UCSD-AML1 (cell line): ENCODE data around the gene TTC28.

Source experiments
- DNase-seq: peaks from one replicate; lab custom pipeline; 2025; ENCODE audit not compliant: unreplicated experiment; lab: John Stamatoyannopoulos, UW

The TTC28 gene

DNA sequence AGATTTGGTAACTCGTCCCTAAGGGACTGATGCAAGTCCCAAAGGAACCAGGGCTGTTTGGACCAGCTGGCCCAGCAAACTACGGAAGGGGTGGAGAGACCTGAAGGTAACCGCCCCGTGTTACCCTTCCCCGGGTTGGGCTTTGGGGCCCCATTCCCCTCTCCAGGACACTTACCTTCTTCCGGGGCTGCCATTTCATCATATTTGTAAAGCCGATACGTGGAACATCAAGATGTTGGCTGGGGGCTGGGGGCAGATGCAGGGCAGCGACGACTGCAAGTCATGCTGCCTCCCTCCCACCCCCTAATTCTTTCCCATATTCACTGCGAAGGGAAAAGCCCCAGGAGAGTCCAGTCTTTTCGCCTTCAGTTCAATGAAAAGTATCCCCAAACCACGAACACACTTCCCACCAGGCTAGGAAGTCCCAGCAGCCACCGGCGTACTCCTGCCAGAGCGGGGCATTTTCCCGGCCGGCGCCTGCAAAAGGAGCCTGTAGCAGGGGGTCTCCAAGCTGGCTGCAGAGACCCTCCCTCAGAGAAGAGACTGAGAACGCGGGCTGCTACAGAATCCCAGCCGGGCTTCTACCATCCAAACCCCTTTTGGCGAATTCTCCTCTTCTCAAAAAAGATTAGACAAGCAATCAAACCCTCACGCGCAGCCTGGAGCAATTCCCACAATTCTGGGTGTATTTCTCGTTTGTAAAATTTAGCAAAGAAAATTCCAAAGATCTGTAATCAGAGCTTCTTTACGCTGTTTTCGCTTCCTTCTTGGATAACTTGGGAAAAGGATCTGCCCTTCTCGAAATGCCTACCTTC lies 236.7 kb downstream of the TTC28 start:
- DNase-seq: no peak

GRCh38 chr22:28442264-28442710 lies 237.4 kb downstream of the TTC28 start:
- DNase-seq: peak; percentile 77

GRCh38 chr22:28441720-28442263 lies 237.8 kb downstream of the TTC28 start:
- no peak for DNase-seq

GRCh38 chr22:28440592-28441390 lies 238.8 kb downstream of the TTC28 start:
- no peak for DNase-seq

- DNase-seq: no peak
These were observed 241.4 kb downstream of the TTC28 start for GRCh38 chr22:28438183-28438768.

GRCh38 chr22:28435982-28436381 lies 243.7 kb downstream of the TTC28 start:
- DNase-seq: no peak

DNA sequence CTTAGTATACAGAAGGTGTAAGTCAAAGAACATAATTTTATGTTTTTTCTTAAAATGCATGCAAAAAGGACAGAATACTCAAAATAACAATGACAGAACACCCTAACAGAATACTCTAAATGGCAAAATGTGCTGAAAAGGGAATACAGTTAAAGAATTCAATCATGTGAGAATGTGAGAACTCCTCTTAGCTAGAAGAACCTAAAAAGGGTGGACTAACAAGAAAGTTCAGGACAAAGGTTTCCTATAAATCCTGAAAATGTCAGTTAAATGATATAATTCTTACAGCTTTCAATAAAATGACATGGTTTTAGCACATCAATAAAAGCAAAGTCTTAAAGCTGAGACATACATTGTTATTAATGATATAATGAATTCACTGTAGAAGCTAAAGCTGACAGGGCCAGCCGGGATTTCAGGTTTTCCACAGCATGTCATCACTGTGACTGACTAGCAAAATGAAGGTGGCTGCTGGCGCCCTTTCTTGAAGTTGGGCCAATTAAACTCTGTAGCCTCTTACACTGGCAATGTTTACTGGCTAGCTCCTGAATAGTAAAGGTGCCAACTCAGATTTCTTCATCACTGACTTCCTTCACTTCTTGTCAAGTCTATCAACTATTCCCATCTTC lies 244.4 kb downstream of the TTC28 start:
- DNase-seq: no peak

GRCh38 chr22:28430466-28431025 lies 249.1 kb downstream of the TTC28 start:
- no peak for DNase-seq

DNA sequence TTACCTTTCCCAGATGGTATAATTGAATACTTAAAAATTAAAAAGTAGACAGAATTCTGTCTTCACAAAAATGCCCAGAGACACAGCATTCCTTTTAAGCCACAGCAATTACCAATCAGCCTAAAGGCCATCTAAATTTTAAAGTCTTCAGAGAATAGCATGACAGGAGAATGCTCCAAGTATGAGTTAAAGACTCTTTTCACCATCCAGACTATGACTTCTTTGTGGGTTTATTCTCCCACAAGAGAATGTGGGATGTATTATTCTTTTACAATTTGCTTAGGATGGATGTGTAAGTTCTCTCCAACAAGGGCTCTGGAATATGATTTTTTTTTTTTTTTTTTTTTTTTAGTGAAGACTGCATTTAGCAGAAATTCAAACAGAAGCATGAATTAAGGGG lies 249.9 kb downstream of the TTC28 start:
- no peak for DNase-seq

GRCh38 chr22:28428271-28428670 lies 251.4 kb downstream of the TTC28 start:
- DNase-seq: no peak

DNA sequence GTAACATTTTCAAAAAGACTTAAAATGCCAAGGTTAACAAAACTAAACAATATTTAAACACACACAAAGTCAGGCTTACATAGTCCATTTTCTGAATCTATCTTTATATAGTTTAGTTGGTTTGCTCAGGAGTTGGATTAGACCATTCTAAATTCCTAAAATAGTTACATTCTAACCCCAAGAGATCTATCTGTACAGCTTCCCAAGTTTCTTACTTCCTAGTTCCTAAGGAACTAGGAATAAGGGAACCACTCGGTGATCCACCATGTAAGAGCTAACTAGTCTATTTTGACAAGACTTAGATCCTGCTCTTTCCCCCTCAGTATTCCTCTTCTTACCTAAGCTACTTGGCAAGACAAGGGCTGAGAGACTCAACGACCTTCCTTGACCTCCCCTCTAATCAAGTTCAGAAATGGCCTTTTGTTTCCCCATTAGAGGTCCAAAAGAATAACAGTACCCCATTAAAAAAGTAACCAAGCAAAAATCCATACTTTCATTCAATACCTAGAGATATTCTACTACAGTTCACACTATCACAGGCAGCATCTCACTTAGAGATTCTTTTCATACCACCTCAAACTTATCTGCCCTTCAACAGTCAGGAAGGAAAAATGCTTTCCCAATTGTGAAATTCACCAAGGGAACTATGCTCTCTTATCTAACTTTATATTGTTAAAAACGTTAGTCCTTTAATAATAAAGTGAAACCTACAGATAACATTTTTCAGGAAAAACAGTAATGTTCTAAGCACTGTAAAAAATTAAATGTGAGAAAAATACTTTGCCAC lies 253.1 kb downstream of the TTC28 start:
- no peak for DNase-seq

DNA sequence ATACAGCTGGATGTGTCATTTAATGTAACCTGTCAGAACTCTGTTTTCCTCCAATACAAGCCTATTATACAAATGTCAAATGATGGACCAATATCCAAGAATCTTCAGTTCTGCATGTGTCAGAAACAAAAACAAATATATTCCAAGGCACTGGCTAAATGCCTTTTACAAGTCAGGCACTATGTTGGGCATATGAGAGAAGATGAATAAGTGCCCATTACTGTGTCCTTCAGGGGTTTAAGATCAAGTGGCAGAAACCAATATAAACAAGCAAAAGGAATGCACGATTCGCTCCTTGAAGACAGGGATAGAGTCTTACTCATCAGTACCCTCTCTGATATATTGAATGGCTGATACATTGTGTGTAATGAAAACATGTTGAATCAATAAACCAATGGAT lies 254.4 kb downstream of the TTC28 start:
- DNase-seq: no peak

DNA sequence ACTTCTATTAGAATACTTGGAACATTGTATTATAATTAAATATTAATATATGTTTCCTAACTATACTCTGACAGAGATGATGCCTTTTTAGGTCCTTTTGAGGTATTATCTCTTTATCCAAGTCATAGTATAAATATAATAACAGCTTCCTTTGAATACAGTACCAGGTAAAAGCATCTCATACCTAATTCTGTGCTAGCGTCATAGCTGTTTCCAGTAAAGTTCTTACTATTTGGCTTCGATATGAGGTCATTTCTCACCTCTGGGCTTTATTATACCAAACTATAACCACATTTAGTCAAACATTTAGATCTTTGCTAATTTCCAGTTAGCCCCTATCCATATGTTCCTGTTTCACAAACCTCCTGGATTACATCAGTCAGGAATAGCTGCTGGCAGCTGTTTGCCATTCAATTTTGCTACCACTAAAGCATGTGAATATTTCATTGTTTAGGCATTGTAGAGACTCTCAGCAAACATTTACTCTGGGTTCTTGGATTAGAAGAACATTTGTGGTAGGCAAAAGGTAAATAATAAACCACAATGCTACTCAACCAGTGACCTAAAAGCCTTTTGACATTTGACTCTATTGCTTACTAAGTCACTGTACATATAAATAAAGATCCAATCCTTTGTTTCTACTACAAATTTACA lies 255.1 kb downstream of the TTC28 start:
- no peak for DNase-seq

- no peak for DNase-seq
These were observed 259.7 kb downstream of the TTC28 start for GRCh38 chr22:28419919-28420318.

GRCh38 chr22:28418008-28418407 lies 261.6 kb downstream of the TTC28 start:
- DNase-seq: no peak

- no peak for DNase-seq
These were observed 262.2 kb downstream of the TTC28 start for GRCh38 chr22:28417431-28417830.

GRCh38 chr22:28414913-28415312 lies 264.7 kb downstream of the TTC28 start:
- no peak for DNase-seq

GRCh38 chr22:28413612-28414399 lies 265.8 kb downstream of the TTC28 start:
- DNase-seq: no peak

- no peak for DNase-seq
These were observed 267.5 kb downstream of the TTC28 start for GRCh38 chr22:28412109-28412508.
